SW480 (cell line): ENCODE measurements around the gene SLC2A13.
"Not testable (repeated sequence)": the region's sequence is repeated elsewhere in the genome, so short reads cannot be mapped to it uniquely, and the experiment has no call there.

Experiments
- DNase-seq: peaks from one replicate; pipeline ENCODE4 v3.0.0-alpha.2; 2016; ENCODE audit warnings: low spot score

SLC2A13 gene

DNA sequence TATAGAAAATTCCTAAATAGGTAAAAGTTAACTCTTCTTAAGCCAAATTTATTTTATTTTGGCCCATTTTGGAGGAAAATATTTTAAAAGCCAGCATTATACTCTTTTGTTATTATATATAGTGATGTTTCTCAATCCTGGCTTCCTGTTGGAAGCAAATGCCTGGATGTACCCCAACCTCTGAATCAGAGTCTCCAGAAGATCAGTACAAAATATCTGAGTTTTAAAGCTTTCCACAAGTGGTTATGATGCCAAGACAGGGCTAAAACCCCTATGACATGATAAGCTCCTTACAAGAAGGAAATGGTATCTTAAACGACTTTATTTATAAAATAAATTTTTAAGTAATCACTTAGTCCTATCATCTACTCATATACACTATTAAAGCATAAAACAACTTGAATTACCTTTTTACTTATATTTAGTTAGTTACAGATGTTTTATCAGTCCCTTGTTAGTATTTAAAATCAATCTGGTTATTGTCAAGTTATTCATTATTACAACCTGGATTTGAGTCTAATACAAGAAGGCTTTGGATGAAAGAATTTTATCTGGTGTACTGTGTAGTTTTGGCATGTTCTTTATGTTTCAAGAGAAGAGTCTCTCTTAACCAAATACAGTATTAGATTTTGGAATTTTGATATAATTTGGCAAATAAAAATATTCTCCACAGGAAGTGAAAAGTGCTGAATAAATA is 238.1 kb downstream of the SLC2A13 start:
- DNase-seq = no peak

DNA sequence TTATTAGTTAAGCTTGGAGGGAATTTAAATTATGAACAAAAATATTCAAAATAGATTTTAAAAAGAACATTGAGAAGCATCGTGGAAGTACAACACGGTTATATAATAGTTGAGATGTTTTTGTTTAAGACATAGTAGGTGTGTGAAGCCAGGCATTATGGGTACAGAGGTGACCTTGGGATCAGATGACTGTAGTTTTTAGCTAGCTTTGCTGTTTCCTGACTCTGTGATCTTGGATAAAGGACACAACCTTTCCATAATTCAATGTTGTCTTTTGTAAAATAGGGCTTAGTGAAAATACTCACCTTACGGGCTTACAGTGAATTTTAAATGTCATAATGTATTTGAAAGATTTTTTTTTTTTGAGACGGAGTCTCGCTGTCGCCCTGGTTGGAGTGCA is 239.7 kb downstream of the SLC2A13 start:
- DNase-seq = no peak

DNA sequence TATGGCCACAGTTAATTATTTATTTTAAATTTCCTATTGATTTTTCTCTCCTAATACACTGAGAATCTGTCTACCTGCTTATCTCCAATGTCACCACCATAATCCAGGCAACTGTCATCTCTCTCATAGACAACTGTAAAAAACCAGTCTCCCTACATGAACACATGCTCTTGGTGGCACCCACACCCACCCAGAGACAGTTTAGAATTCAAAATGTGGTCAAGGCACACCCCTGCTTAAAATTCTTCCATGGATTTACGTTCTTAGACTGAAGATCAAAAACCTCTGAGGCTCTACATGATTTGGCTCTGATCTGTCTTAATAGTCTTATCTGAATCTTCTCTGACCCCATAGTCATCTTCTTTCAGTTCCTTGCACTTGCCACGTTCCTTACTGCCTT is 245.2 kb downstream of the SLC2A13 start:
- no peak for DNase-seq

DNA sequence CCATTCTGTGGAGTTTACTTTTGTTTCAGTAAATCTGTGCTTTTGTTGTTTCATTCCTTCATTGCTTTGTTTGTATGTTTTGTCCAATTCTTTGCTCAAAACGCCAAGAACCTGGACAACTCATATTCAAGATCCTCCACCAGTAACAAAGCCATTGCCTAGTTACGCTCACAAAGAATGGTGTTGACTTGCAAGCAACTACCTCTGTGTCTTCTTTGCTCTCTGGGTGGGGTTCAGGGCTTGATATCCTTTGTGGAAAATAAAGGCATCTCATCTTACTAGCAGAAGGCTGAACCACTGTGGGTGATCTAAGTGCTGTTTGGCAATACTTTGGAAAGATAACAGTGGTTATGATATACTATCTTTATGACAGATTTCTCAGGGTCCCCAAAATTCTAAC is 252.9 kb downstream of the SLC2A13 start:
- no peak for DNase-seq

DNA sequence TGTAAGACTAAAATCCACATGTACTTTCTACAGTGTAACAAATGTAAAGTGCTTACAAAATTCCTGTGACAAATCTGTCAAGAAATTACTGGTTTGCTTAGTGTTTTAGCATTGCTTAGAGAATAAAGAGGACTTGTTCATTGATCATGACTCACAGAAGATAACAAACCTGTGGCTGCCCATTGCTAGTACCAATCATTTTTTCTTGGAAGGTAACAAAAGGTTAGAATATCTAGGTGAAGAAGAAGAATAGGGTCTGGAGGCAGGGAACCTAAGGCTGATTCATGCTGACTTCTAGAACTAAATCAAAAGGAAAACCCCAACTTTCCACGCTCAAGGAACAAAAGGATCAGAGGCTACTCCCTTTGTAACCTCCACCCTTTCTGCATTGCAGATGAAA is 253.5 kb downstream of the SLC2A13 start:
- no peak for DNase-seq

DNA sequence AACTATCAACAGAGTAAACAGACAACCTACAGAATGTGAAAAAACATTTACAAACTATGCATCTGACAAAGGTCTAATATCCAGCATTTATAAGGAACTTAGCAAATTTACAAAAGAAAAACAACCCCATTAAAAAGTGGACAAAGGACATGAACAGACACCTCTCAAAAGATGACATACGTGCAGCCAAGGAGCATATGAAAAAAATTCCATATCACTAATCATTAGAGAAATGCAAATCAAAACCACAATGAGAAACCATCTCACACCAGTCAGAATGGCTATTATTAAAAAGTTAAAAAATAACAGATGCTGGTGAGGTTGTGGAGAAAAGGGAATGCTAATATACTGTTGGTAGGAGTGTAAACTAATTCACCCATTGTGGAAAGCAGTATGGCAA is 257.7 kb downstream of the SLC2A13 start:
- DNase-seq = not testable (repeated sequence)

DNA sequence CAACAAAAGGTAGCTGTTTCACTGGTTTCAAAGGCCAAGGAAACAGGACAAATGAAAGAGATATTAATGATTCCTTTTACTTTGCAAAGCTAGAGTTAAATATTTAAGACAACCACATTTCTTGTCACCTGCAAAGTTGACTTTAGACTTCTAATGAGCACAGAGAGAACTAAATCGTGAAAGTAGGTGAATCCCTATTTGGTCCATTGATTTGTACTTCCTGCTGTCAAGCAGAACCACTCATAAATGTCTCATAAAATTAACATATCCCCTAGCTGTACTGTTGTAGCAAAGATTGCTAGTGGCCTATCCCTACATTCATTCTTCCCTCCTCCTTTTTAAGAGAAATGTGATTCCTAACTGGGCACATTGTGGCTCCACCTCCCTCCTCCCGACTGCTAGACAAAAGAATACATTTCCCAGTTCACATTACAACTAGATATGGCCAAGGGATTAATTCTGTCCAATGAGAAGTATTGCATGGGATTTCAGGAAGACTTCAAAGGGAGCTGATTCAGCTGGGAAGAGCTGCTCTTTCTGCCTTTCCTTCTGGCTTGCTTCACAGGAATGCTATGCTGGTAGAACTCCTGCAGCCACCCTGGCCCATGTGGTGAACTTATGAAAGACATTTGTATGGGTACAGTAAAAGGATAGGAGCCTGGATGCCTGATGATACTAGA is 258.8 kb downstream of the SLC2A13 start:
- peak; percentile 49 for DNase-seq

DNA sequence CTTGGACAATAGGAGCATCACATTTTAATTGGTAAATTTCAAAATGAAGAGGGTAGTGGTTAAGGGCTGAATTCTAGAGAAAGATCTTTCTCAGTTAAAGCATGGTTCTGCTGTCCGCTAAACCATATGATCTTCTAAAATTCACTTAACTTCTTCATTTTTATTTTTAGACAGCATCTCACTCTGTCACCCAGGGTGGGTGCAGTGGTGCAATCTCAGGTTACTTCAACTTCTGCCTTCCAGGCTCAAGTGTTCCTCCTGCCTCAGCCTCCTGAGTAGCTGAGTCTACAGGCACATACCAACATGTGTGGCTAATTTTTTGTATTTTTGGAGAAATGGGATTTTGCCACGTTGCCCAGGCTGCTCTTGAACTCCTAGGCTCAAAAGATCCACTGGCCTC is 259.6 kb downstream of the SLC2A13 start:
- DNase-seq = no peak

DNA sequence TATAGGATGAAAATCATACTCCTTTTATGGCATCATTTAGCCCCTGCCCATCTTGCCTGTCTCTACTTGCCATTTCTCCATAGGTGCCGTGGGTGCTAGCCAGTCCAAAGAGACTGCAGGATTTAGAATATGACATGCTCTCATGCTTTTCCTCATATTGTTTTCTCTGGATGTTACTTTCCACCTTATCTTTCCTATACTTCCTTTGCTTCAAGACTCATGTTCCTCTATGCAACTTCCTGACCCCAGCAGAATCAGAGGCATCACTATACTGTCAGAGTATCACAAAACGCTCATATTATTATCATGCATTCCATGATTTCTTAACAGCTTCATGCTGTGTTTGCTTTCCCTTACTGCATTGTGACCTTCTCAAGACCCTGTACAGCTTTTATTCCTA is 265.5 kb downstream of the SLC2A13 start:
- no peak for DNase-seq

DNA sequence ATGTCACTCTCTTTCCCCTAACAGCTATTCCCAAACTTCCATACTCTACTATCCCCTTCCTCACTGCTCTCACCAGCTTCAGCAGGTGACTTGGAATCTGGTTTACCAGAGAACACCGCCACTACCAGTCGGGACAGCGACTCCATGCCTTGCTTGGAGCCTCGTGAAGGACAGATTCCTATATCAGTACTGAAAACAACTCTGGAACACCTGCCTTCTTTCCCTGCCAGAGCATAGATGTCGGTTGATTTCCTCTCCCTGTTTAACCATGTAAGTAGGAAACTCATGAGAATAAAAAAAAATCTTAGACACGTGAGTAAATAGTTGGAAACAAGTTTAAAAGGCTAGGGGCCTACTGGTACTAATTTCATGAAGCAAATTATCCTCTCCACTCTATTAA is 266.8 kb downstream of the SLC2A13 start:
- no peak for DNase-seq

DNA sequence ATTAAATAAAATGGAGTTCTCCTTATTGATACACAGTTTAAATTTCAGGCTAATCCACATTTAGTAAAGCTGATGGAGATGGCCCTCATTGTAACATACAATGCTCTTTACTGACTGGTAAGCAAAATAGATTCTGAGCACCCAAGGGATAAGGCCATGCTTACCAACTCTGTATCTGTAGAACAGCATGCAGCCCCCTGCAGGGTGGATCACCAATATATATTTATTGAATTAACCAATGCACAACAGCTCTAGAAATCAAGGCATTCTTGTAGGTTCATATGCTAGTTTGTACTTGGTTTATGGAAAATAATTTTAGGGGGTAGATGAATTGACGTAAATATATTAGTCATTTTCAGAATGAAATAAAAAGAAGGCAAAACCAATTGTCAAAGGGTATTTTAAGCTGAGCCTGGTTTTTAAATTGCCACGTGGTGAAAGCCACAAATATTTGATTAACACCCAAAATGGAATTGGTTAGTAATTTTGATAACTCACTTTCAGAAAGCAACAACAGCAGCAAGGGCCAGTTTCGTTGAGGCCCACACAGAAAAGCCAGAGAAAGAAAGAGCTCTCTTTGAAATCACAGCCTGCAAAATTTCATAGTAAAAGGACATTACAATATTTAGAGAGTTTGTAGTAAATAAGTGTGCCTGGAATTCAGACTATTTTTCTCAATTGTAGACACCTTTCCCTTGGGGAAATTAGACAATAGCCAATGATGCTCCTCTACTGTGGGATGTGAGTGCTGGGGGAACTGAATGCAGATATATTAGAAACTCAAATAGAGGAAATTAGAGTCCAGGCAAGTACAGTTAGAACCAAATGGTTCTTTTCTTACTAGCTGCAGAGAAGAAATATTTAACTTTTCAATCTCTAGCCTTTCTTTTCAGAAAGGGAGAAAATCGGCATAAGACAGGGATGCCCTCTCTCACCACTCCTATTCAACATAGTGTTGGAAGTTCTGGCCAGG is 270.1 kb downstream of the SLC2A13 start:
- DNase-seq = no peak

DNA sequence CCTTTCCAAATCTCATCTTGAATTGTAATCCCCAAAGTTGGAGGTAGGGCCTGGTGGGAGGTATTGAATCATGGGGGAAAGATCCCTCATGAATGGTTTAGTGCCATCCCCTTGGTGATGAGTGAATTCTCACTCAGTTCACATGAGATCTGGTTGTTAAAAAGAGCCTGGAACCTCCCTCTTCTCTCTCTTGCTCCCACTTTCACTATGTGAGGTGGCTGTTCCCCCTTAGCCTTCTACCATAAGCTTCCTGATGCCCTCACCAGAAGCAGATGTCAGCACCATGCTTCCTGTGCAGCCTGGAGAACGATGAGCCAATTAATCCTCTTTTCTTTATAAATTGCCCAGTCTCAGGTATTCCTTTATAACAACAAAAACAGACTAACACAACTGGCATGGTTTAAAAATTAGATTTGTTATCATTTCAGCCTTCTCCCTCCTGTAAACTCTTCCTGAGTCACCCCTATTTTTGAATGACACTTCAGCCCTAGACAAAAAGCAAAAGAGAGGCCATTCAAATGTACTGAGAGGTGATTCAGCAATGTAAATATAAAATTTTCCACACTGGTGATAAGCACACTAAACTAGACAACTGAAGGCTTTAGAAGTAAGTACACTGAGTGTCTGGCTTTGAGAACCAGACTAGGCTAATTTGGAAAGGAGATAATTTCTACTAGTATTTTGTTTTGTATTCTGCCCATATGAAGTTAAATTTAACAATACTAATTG is 274.1 kb downstream of the SLC2A13 start:
- no peak for DNase-seq

DNA sequence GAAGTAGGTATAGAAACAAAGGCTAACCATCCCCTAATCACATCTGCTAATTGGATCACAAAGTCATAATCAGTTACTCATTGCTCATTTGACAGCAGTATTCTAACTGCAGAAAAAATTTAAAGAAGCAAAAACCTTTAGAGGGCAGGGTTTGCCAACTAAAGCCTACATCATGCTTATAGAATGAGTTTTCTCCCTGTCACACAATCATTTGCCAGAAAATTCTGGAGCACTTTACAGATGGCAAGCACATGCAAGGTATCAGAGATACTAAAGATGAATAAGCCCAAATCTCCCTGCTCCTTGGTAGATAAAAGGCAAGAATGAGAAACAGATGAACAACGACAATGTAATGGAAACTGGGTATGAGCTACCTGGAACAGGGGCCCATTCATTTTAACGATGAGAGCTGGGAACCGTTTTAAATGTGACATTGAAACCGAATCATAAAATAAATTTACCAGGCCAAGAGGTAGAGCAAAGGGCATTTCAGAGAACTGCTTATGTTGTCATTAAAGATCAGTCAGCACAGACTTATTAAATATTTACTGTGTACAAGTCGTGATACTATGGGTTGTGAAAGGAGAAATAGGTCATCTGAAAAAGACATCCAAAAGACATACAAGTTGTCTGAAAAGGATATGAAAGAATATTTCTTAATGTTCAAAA is 274.9 kb downstream of the SLC2A13 start:
- DNase-seq = no peak

DNA sequence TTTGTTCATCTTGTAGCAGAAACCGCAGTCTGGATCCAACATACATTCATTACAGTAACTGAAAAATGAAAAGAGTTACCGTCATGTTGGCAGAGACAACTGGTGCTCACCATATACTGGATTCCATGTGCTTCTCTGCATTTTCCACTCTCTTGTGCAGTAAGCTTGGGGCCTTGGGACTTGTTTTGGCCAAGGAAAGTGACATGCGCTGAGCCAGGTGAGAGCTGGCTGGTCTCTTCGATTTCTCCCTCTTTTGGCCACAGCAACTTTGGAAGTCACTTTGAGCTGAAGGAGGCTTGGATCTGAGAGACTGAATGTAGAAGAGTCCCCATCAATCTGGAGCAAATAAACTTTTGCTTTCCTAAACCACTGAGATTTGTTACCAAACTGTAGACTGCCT is 275.7 kb downstream of the SLC2A13 start:
- no peak for DNase-seq

DNA sequence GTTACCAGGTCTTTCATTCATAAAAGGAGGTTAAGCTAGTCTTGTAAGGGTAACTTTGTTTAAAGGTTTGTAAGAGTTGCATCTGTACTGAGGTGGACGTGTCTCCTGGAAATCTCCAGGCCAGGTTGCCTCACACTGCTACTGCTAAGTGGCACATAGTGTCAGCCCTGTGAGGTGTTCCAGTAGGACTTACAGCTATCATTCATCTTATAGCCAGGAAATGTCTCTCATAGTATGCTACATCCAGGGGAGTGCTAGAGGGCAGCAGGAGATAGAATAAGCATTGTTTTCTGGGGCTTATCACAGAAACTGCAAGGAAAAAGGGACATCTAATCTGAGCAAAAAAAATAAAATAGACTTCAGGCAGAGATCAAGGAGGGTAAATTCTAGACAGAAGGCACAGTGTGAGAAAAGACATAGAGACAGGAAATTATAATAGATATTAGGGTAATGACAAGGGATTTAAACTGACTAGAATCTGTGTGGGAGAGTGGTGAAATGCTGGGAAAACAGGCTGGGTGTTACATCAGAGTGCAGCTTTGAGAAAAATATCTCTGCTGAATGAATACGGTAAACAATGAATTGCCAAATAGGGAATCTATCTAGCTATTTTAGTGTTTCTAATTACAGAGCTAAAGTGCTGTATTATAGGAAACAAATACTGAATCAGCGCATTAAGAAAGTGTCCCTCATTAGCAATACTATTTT is 281.2 kb downstream of the SLC2A13 start:
- DNase-seq = no peak

DNA sequence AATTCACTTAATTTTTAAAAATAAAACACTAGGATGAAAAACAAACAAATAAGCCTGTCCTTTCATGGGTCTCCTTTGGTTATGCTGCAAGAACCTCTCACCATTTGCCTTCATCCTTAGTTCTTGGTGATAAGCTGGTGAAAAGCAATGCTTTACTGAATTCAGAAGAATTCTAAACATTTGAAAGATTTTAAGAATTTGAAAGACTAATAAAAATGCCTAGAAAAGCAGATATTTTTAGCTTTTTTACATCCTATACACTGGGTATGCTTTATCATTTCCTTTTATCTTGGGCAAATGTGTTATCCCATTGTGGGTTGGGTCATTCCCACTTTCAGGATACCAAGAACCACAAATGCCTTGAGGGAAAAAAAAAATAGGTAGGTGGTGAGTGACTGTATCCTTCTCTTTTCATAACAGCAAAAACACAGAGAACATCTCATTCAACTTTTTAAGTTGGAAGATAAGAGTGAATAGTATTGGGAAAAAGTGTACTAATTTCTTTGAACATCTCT is 289.2 kb downstream of the SLC2A13 start:
- DNase-seq = no peak

DNA sequence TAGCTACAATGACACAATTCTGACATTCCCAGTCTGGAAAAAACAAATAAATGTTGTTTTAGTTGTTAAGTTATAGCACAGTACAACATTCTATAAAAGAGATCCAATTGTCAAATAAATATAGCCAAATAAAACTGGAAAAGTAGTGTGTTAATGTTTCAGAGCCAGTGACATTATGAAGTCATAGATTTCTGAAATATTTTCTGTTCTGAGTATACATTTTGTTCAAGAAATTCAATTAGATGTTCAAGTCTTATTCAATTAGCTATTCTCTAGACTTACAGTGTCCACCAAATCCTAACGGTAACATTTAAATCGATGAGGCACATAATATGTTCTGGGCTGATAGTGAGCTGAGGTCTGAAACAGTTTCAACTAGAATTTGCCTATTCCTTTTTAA is 290.1 kb downstream of the SLC2A13 start:
- no peak for DNase-seq

DNA sequence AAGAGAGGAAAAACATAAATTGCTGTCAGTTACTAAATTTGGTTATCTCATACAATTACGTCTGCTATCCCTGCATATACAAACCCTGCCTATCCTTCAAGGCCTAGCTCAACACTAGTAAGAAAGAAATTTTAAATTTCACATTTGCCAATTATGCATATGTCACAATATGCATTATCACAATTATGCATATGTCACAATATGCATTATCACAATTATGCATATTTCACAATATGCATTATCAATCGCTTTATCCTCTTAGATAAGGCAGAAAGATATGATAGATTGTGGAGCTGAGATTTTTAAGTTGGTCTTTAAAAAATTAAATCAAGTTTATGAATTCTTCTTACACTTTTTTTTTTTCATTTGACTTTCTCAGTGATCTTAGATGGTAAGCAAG is 291.3 kb downstream of the SLC2A13 start:
- no peak for DNase-seq

DNA sequence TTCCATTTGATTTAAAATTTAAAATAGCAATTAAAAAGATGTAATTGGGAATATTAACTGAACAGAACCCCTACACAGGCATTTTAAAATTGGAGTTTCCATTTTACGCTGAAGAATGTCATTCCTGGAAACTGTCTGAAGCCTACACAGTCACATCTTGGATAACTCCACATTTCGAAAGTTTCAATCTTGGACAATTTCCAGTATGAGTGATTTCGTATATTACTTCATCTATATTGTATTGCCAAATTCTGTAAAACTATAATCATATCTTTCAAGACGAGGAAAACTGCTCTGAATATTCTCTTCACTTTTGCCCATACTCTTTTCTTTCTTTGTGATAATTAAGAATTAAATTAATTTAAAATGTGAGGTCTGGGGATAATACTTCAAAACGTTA is 292.1 kb downstream of the SLC2A13 start:
- no peak for DNase-seq

DNA sequence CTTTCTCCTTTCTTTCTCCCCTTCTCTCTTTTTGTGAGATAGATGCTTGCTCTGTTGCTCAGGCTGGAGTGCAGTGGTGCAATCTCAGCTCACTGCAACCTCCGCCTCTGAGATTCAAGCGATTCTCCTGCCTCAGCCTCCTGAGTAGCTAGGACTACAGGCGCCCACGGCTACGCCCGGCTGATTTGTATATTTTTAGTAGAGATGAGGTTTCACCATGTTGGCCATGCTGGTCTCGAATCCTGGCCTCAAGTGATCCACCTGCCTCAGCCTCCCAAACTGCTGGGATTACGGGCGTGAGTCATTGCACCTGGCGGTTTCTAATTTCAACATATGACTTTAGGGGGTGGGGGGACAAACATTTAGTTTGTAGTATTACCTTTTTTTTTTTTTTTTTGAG is 293.4 kb downstream of the SLC2A13 start:
- not testable (repeated sequence) for DNase-seq

DNA sequence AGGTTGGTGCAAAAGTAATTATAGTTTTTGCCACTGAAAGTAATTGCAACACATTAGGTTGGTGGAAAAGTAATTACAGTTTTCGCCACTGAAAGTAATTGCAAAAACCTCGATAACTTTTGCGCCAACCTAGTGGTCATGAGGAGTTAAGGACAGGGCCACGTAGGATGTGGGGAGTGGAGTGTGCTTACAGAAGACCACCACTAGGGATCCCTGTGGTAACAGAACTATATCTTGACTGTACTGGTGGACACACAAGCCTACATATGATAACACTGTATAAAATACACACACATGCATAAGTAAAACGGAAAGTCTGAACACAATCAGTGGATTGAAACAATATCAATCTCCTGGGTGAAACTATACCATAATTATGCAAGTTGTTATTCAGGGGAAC is 298.8 kb downstream of the SLC2A13 start:
- no peak for DNase-seq
